ENCODE results near the gene CALHM3.

Gene CALHM3

GRCh38 chr10:103478671-103479070, 369 bp downstream of the CALHM3 start:
- Histone ChIP-seq H3K27ac (no peak overlapping the region), H3K36me3 (no peaks in the 10 kb centered on the region), H3K4me3 (ENCODE audit: low read depth in 1 of 2, low read length in 1 of 2) (no peak overlapping the region), H3K4me1 (ENCODE audit: control insufficient read depth in 1 of 2, insufficient read depth in 1 of 2, low read depth in 1 of 2, low read length in 1 of 2) (no peaks in the 10 kb centered on the region), H3K27me3 (peaks cover 5% of the 10 kb centered on the region), H3K9me3 (no peaks in the 10 kb centered on the region)
- no peak for TF ChIP-seq CTCF (IDR thresholded peaks at IDR 0.05)

GRCh38 chr10:103476046-103476768, 2.8 kb downstream of the CALHM3 start:
- Histone ChIP-seq H3K27ac (no peak overlapping the region), H3K27me3 (peaks cover 20% of the 10 kb centered on the region), H3K4me3 (ENCODE audit: low read depth in 1 of 2, low read length in 1 of 2) (no peak overlapping the region), H3K4me1 (ENCODE audit: control insufficient read depth in 1 of 2, insufficient read depth in 1 of 2, low read depth in 1 of 2, low read length in 1 of 2) (no peaks in the 10 kb centered on the region), H3K36me3 (no peaks in the 10 kb centered on the region), H3K9me3 (no peaks in the 10 kb centered on the region)
- TF ChIP-seq CTCF (IDR thresholded peaks at IDR 0.05): no peak

- no peaks in the 10 kb centered on the region for H3K4me1 ChIP-seq (ENCODE audit: control insufficient read depth in 1 of 2, insufficient read depth in 1 of 2, low read depth in 1 of 2, low read length in 1 of 2)
- H3K27ac ChIP-seq: no peak overlapping the region
- TF ChIP-seq CTCF (IDR thresholded peaks at IDR 0.05): no peak
Observed at GRCh38 chr10:103475437-103475836, 3.6 kb downstream of the CALHM3 start.

GRCh38 chr10:103474077-103474476, 5.0 kb downstream of the CALHM3 start:
- H3K36me3 ChIP-seq: no peaks in the 10 kb centered on the region
- H3K27me3 ChIP-seq: peaks cover 41% of the 10 kb centered on the region
- TF ChIP-seq CTCF (IDR thresholded peaks at IDR 0.05): no peak
- H3K4me1 ChIP-seq (ENCODE audit: control insufficient read depth in 1 of 2, insufficient read depth in 1 of 2, low read depth in 1 of 2, low read length in 1 of 2): no peaks in the 10 kb centered on the region
- no peak overlapping the region for H3K4me3 ChIP-seq (ENCODE audit: low read depth in 1 of 2, low read length in 1 of 2)
- no peak overlapping the region for H3K27ac ChIP-seq
- no peaks in the 10 kb centered on the region for H3K9me3 ChIP-seq

More at GRCh38 chr10:103475437-103475836, 3.6 kb downstream of the CALHM3 start:
- no peak overlapping the region for H3K4me3 ChIP-seq (ENCODE audit: low read depth in 1 of 2, low read length in 1 of 2)
- H3K27me3 ChIP-seq: peaks cover 27% of the 10 kb centered on the region
- H3K36me3 ChIP-seq: no peaks in the 10 kb centered on the region
- H3K9me3 ChIP-seq: no peaks in the 10 kb centered on the region

GRCh38 chr10:103473261-103473671, 5.8 kb downstream of the CALHM3 start:
- Histone ChIP-seq H3K4me1 (ENCODE audit: control insufficient read depth in 1 of 2, insufficient read depth in 1 of 2, low read depth in 1 of 2, low read length in 1 of 2) (no peaks in the 10 kb centered on the region), H3K4me3 (ENCODE audit: low read depth in 1 of 2, low read length in 1 of 2) (no peak overlapping the region), H3K9me3 (no peaks in the 10 kb centered on the region), H3K27ac (no peak overlapping the region), H3K36me3 (no peaks in the 10 kb centered on the region), H3K27me3 (peaks cover 49% of the 10 kb centered on the region)
- TF ChIP-seq CTCF (IDR thresholded peaks at IDR 0.05): no peak

All from neutrophil (primary cell).